SHP77 treated with DMSO at 0.1 percent for 48 hours (cell line): ENCODE data around the gene CLCN4.

Experiments
- DNase-seq: peaks from one replicate; lab custom pipeline; 2025; lab: John Stamatoyannopoulos, UW

Gene CLCN4

DNA sequence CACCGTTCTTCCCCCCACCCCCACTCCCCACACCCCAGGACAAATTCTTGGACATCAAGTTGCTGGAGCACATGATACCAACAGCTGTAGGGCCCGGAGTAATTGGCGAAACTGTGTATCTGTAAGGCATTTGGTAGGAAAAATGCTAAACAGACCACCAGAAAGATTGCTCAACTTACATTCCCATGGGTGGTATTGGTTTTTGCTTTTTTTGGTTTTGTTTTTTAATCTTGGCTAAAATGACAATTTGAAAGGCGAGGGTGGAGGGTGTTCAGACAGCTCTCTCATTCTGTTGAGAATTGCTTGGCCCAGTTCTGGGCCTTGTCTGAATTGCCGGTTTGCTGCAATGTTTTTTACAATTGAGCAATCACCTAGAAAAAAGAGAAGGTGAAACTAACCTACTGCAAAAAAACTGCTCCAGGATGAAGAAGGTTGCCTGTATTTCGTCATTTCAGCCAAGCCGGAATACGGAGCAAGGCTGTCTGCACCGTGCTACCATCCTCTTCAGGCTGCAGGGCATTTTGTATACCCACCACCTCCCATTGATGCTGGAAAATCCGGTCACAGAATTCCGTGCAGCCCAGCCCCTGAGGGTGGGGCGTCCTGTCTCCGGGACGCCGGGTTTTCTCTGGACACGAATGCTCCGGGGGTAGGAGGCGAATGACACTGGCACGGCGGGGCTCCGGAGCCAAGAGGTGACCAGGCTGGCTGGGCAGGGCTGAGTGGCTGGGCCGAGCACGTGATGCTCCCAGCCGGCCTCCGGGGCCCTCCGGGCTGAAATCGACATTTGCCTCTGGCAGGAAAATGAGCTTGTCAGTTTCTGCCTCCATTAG, at the start of gene CLCN4:
CLCN4 (plus strand) TSS at position 777 of the 833 bp plus-strand sequence. CDS start 28,058 bp downstream, outside the sequence.
- DNase-seq = no peak

DNA sequence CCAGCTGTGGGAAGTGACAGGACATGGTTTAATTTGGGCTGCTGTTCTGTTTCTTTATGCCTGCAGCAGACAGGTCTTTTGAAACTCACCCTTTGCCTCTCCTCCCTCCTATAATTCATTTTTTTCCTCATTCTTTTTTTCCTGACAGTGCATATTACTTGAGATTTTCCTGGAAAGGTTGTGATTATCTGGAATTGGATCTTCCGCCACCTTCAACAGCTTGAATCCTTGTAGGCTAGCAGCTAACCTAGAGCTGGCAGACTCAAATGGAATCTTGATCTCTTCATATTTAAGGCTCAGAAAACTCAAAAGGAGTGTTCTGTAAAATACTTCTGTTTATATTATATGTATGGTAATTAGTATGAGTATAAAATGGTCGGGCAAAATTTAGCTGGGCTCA, 49.3 kb upstream of the CLCN4 start:
- no peak for DNase-seq

DNA sequence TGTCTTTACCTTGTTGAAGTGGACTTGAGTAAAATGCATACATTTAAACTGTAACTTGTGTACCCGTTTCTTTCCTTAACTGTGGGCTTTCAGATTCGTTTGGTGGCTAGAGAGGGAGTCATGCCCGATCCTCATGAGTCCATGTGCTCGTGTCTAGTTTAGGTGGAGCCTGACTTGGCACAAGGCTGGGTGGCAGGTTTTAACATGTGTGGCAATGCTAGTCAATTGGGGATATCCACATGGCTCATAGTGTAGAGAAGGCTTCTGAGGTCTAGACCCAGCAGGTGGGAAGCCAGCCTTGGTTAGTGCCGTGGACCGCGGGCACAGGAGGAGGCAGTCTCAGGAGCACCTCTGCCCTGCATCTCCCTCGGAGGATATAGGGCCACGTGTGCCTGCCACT, 48.5 kb upstream of the CLCN4 start:
- DNase-seq = no peak

DNA sequence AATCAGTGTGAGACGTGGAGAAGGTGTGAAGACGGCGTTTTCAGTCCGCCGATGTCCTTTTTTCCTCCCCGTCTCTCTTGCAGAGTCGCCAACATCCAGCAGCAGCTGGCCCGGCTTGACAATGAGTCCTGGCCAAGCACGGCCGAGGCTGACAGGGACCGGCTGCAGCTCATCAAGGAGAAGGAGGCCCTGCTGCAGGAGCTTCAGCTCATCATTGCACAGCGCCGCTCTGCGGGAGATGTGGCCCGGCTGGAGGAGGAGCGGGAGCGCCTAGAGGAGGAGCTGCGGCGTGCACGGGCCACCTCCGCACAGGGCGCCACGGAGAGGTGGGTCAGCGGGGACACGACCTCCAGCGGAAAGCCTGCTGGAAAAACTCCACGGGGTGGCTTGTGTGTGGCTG, 47.1 kb upstream of the CLCN4 start:
- DNase-seq = no peak

DNA sequence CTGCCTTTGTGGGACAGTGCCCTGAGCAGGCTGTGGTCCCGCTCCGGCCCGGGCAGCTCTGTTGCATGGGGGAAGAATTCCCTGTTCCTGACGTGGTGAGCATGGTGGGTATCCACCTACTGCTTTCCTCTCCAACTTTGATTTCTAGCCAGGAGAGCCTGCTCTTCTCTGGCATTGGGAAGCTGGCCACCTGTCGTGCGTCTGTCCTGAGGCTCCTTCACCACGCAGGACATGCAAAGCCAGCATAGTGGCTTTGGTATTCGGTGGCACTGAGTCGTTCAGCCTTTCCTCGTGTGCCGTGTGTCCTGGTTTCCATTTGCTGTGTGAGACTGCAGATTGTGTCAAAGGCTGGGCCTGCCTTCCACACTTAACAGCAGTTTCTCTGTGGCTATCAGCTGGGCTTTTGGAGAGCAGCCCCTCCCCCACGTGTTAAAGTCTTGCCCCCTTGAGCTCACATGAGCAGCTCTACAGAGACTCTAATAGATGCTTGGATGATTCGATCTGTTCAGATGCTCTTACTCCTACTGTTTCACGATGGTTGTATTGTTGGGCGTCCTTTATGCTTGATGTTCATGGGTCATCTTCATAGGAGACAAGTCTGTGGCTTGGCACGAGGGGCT, 46.3 kb upstream of the CLCN4 start:
- no peak for DNase-seq

DNA sequence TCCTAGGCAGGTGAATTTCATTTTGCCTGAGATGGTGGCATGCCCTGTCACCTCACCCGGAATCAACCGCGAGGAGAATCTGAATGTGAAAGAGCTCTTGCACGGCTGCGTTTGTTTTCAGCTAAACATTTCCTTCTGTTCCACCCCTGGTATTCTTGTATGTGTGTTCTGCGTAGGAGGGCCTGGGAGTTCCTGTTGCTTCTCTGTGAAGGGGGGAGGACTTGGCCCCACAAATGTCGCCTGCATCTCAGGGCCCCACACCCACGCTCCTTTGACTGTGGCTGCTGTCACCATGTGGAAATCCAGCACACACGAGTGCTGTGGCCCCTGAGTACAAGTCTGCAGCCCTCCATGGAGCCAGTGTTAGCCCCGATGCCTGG, 45.8 kb upstream of the CLCN4 start:
- DNase-seq = no peak

DNA sequence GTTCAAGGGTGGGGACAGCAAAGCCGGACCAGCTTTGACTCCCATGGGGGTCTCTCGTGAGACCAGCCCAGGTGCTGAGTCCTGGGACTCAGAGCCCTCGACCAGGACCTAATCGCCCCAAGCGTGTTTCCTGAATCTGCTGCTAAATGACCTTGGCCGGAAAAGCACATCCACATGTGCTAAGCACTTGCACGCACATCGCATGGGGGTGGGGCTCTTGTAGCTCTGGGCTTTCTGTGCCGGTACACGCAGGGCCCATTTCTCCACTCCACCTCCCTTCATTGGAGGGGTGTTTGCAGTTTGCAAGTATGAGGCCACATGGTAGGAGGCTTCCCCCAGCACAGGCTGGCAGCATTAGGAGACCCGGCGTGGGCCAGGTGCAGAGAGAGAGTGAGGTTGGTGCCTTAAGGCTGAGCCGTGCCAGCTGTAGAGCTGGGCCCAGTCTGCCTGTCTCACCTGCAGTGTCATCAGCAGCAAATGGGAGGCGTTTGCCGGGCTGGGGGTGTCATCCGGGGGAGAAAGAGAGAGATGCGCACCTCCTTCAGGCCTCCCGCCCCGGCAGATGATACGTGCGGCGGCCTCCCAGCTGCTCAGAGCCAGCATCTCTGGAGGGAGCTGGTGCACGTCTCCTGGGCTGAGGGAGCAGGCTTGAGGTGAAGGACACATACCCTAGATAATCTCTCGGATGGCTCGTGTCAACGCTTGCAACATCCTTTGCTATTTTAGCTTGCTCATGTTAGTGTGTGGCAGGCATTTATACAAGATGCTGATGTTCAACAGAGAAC, 45.2 kb upstream of the CLCN4 start:
- no peak for DNase-seq

DNA sequence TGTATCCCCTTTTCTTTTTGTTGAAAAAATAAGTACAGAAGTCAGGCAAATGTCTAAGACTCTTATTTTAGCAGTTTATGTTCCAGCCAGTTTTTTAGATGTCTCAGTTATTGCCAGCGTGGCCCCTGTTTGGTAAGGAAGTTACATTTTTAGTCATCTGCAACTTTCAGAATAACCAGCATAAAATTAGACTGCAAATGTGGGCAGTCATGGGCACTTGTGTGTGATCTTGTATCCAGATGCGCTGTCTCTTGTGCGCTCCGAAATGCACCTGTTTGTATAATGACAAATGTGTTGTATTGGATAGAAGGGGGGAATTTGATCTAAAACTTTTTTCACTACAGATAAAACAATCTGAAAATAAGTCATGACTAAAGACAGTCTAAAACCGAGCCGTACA, 44.3 kb upstream of the CLCN4 start:
- DNase-seq = no peak

DNA sequence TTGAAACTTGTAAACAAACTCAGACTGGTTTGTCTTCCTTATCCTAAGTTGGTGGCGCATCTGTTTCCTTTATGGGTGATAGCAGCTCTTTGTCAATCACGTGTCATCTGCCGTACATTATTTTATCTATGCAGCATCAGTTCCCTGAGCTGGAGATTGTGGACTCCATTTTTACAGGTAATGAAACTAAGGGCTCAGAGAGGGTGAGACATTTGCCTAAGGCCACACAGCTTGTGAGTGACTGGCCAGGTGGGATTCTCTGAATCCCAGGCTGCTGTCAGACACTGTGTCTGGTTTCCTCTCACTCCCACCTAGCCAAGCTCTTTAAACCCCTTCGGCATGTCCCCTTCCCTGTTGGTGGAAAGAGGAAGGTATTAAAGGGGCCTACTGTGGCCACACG, 41.7 kb upstream of the CLCN4 start:
- DNase-seq = no peak

DNA sequence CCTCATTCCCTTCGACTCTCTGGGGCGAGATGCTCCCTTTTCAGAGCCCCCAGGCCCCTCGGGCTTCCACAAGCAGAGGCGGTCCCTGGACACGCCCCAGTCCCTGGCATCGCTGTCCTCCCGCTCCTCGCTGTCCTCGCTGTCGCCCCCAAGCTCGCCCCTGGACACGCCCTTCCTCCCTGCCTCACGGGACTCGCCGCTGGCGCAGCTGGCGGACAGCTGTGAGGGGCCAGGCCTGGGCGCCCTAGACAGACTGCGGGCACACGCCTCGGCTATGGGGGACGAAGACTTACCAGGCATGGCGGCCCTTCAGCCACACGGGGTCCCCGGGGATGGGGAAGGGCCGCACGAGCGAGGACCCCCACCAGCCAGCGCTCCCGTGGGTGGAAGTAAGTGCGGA, 39.5 kb upstream of the CLCN4 start:
- DNase-seq = no peak

DNA sequence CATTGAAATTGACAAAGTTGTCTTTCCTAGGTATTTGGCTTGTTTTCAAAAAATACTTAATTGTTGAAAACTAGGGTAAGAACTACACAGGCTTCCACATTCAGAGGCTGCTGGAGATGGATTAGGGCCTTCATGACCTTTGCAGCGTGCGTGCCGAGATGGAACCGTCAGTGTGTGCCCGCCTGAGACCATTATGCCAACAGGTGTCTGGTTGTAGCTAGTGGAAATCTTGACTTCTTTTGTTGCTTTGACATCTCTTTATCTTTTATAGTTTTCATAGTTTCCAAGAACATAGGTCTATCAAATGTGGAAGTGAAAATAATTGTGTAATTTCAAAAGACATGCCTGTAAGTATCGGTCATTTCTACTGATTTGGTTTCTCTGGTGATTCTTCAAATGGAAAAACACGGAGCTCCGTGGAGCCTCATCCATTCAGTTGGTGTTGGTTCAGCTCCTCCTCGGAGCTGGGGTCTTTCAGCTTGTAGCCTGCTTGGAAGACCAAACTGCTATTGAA, 38.9 kb upstream of the CLCN4 start:
- DNase-seq = no peak

DNA sequence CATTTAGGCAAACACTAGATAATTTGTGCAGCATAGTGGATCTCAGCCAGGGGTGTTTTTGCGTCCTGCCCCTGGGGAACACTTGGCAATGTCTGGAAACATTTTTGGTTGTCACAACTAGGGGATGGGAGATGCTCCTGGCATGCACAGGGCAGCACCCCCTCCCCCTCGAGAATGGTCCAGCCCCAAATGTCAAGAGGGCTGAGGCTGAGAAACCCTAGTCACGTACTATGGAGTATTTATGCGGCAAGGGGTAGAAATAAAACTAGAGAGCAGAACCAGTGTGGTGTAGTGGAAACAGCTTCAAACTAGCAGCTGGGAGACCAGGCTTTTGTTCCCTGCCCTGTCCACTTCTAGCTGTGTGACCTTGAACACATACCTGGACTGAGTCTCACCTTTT, 38.2 kb upstream of the CLCN4 start:
- no peak for DNase-seq

DNA sequence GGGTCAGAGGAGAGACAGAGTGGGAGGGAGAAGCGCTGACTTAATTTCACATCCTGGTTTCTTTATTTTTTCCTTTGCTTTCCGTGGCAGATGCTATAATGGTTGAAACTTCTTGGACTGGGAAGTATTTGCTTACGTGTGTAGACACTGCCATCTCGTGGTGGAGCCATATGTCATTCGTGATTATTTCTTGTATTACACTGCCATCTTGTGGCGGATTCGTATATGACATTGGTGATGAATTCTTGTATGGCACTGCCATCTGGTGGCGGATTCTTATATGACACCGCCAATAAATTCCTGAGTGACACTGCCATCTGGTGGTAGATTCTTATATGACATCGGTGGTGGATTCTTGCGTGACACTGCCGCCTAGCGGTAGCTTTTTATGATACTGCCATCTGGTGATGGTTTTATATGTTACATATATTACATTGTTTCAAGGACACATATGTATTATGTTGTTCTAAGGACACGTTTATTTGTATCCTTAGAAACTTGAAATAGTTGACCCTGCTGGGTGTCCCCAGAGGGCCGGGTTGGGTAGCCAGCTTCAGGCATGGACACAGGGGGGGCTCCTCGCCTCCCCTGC, 37.3 kb upstream of the CLCN4 start:
- no peak for DNase-seq

DNA sequence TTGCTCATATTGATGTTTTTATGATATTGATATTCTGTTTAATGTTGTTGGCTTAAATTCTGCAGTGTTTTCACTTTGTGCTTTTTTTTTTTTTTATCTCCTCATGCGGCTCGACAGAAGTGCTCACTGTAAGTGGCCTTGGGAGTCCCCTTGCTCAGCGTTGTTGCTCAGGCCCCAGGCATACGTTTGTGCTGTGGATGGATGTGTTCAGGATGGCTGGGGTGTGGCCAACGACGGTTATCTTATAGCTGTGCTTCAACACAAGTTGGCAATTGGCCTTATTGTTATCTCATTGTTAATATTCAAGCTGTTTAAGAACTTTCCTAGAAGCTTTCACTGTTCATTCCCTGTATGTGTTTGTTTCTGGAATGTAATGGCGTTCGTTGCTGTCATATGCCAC, 36.4 kb upstream of the CLCN4 start:
- DNase-seq = no peak

DNA sequence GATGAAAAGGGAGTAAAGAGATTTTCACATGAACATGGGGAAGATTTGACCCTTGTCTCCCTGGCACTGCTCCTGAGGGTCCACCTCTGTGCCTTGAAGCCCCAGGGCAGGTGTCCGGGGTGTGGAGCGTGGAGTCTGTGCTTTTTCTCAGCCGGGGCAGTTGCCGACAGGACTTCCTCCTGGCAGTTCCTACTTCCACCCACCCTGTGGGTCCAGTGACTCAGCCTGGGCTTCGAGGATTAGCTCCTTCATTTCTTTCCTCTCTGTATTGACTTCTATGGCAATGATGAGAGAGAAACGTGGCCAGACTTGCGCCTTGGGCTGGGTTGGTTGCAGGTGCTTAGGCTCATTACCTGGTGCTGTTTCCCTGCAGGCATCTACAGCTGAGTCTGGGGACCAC, 35.9 kb upstream of the CLCN4 start:
- no peak for DNase-seq

DNA sequence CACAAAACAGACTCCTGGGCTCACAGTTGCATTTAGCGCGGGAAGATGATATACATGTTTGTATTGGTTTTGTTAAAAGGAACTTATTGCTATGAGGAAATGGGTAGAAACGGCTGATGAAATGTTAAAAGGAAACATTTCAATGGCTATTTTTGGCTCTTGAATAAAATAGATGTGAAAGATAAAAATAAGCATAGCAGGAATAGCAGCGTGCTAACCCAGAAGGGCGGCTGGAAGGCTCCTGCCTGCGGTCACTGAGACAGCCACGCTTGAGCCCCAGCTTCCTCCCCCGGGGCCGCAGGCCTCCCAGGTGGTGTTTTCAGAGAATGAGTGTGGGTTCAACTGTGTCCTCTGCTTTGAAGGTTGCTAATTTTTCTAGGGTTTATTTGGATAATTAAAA, 35.0 kb upstream of the CLCN4 start:
- no peak for DNase-seq

DNA sequence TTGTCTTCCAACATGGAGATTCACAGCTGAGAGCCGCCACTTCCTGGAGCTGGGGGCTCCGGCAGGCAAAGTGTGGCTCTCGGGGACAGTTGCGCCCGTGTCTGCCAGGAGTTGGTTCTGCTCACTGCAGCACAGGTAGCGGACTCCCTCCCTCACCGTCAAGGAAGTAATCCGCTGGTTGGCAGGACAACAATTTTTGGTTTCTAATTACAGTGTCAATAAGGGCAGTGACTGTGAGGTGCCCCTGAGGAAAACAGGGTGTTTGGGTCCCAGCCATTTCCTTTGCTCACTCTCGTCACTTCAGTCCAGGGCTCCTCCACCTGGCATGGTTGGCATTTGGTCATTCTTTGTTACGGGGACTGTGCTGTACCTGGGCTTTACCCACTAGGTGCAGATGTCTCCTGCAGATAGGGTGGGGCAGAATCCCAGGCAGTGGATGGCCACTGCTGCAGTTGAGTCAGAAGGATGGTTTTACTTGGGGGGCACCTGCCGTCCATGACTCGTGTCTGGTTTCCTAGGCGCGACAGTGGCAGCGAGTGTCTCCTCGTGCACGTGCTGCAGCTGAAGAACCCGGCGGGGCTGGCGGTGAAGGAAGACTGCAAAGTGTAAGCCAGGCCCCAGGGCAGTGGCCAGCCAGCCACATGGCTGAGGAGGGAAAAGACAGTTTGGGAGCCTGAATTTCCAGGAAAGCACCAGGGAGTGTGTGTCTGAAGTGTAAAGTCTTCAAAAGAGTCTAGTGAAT, 32.1 kb upstream of the CLCN4 start:
- DNase-seq = no peak

DNA sequence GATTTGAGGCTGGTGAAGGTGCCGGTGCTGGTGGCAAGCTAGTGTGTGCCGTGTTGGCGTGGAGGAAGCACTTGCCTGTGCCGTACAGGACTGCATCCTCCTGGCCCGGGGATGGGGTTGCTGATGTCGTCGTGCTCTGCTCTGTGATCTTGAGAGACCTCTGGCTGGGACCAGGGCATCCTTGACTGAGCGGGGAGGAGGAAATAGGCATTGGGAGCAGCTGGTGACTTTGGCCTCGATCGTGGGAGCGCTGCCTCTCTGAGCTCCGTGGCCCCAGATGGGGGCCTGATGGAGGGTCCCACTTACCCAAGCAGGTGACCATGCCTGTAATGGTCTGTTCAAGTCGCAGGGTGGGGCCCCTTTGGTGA, 31.5 kb upstream of the CLCN4 start:
- no peak for DNase-seq

DNA sequence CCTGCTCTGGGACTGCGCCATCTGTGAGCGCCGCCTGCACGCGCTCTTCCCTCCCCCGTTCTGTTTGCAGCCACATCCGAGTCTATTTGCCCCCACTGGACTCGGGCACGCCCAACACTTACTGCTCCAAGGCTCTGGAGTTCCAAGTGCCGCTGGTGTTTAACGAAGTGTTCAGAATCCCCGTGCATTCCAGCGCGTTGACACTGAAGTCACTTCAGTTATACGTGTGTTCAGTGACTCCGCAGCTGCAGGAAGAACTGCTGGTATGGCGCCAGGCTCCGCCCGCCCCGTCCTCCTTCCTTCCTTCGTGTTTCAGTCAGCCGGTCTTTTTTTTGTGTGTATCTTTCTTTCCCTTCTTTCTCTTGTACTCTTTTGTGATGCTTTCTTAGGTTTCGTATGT, 30.7 kb upstream of the CLCN4 start:
- no peak for DNase-seq

DNA sequence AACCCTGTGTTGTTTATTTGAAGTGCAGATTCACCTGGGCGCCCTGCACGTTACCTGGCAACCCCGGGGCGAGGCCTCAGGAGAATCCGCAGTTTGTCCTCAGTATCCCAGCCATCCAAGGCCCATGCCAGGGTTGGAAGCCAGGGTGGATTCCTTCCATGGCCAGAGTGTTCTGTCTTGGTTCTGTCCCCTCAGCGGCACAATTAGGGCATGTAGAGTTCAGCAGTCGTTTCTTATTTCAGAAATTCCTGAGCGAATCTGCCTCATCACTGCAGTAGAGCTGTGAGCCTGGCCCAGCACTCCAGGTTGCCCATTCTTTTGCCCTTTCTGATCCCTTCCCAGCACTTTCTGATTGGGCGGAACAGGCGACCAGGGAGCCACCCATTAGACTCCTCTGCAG, 29.9 kb upstream of the CLCN4 start:
- DNase-seq = no peak

DNA sequence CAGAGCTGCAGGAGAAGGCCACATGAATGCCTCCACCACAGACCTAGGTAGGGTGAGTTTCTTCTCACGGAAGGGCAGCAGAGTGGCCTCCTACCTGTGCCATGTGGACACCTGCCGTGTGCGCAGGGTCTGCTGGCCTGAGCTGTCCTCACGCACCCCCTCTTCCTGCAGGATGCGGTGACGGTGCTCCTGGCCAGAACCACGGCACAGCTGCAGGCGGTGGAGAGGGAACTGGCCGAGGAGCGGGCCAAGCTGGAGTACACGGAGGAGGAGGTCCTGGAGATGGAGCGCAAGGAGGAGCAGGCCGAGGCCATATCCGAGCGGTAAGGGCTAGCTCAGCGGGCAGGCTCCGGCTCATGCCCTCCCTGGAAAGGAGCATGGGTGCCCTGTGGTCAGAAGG, 28.4 kb upstream of the CLCN4 start:
- no peak for DNase-seq

DNA sequence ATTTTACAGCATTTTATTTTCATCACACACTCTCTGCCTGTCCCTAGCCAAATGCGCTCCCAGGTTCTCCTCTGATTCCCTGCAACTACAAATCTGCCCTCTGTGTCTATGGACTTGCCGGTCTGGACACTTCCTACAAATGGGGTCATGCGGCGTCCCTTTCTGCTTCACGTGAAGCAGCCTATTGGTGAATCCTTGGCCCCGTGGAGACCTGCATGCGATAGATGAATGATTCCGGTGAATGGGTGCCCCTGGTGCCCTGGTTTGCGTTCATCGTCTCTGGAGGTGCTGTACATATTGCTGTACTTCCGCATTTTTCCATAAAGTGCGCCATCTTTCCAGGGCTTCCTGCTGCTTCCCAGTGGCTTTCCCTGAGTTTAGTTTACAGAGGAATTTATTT, 27.5 kb upstream of the CLCN4 start:
- DNase-seq = no peak
